HG02642 (cell line): Measurements from ENCODE around the gene LMAN2.

Source experiments
- ATAC-seq: cut with Tn5 transposase; IDR thresholded peaks from one replicate; pipeline ENCODE4 v1.9.1; 2021; ENCODE audit warnings: mild to moderate bottlenecking; ENCODE audit not compliant: unreplicated experiment, poor library complexity

The LMAN2 gene

DNA sequence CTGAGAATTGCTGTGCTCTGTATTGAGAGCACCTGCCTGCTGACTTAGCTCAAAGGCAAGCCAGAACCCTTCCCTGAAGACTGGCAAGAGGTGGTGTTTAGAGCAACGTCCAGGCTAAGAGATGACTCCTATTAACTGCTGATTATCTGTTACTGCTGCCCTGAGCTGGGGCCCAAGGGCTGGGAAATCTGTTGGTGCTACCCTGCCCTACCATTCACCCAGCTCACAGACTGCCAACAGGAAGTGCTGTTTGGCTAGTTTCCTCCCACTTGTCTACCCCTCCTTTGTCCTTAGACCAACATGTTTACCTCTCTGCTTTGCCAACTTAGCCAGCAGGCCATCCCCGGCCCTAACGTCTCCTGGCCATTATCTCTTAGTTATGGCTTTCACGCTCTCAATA, 54.9 kb downstream of the LMAN2 start:
- no peak for ATAC-seq

DNA sequence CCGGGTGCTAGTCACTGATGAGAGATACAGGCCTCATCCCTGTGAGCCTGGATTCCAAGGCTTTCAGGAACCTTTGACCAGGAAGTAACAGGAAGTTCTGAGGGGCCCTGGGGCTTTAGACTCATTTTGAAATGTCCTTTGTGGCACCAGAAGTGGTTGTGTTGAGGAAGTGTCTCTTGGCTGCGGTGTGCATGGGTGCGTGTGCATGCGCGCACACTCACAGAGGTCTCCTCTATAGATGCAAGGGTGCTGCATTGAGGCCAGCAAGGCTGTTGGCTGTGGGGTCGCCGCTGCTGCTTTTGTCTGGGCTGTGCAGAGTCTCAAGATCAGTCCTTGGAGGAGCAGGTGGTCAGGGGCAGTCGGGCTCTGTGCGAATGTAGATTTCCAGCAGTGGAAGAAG, 55.5 kb downstream of the LMAN2 start:
- ATAC-seq = no peak

DNA sequence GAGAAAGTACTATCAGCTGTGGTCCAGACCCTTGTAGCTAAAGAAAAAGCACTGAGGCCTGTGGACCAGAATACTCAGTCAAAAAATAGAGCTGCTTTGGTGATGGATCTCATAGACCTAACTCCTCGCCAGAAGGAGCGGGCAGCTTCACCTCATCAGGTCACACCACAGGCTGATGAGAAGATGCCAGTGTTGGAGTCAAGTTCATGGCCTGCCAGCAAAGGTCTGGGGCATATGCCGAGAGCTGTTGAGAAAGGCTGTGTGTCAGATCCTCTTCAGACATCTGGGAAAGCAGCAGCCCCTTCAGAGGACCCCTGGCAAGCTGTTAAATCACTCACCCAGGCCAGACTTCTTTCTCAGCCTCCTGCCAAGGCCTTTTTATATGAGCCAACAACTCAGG, 56.8 kb downstream of the LMAN2 start:
- no peak for ATAC-seq

- no peak for ATAC-seq
Measured at GRCh38 chr5:177293819-177294581, 57.5 kb downstream of the LMAN2 start.

DNA sequence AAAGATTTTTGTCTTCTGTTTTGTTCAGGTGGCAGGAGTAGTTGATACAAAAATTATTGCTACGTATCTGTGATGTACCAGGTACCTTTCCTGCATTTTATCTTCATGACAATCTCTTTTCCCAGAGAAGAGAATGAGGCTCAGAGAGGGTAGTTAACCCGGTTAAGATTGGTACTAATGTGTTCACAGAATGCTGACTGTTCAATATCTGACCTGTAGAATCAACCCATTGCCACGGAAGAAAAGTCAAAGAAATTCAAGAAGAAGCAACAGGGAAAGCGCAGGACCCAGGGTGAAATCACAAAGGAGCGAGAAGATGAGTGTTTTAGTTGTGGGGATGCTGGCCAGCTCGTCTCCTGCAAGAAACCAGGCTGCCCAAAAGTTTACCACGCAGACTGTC, 59.7 kb downstream of the LMAN2 start:
- ATAC-seq = no peak

GRCh38 chr5:177290816-177291596, 60.5 kb downstream of the LMAN2 start:
- ATAC-seq = no peak

DNA sequence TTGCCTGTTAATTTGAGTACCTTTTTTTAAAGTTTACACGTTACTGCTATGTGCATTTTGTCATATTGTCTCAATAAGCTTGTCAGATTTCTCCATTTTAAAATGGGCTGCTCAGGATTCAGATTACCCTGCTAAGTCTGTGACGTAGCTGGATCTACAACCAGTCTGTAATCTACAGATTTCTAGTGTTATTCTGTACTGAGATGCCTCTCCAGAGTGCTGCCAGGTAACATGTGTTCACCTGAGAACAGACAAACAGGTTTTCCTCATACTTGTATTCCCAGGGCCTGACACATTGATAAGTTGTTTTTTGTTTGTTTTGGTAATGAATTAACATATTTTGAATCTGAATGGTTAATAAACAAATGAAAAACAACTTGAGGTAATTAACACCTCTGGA, 63.3 kb downstream of the LMAN2 start:
- ATAC-seq = no peak
